Endothelial cell of umbilical vein (primary cell): Measurements from ENCODE around the gene BMERB1.
"Not testable (repeated sequence)": the region's sequence is repeated elsewhere in the genome, so short reads cannot be mapped to it uniquely, and the experiment has no call there.

Experiments used
- CTCF ChIP-seq, 2 donors: IDR thresholded peaks; 1 replicate in 1 of 2; 2 replicates in 1 of 2; pipeline ENCODE4 v1.5.1; 2011; ENCODE audit warnings: low read length in 2 of 2, mild to moderate bottlenecking in 2 of 2, moderate library complexity in 2 of 2, control low read depth in 1 of 2, inconsistent platforms in 1 of 2, low read depth in 1 of 2; ENCODE audit not compliant: insufficient read depth in 1 of 2; ENCODE audit errors: extremely low read depth in 1 of 2
- GATA2 ChIP-seq: IDR thresholded peaks from 2 replicates; pipeline ENCODE4 v1.7.0; 2011; ENCODE audit warnings: low read depth, mild to moderate bottlenecking, moderate library complexity, mixed read lengths, low read length; ENCODE audit not compliant: insufficient read length, insufficient read depth
- MYC ChIP-seq: IDR thresholded peaks from one replicate; pipeline ENCODE4 v1.6.1; 2011; ENCODE audit warnings: mild to moderate bottlenecking, low read depth, low read length
- POLR2A ChIP-seq: IDR thresholded peaks from 2 replicates; pipeline ENCODE4 v1.6.1; 2012; ENCODE audit warnings: low read depth, mild to moderate bottlenecking, control low read depth, low read length

GRCh38 chr16:15453296-15453695, 18.9 kb downstream of the BMERB1 start:
- not testable (repeated sequence) for TF ChIP-seq CTCF (IDR thresholded peaks at IDR 0.05; ENCODE audit: extremely low read depth in 1 of 2, insufficient read depth in 1 of 2, low read depth in 1 of 2, low read length in 2 of 2); POLR2A; MYC; GATA2
